Measurements from ENCODE around the gene BCAS4. TPM values are rescaled to one million over a fixed set of nuclear protein-coding genes. Genes with fewer than 3 reads are reported as not detected.

Gene BCAS4
- total RNA-seq, 1 experiment from 2014 or later: 34.8 TPM

DNA sequence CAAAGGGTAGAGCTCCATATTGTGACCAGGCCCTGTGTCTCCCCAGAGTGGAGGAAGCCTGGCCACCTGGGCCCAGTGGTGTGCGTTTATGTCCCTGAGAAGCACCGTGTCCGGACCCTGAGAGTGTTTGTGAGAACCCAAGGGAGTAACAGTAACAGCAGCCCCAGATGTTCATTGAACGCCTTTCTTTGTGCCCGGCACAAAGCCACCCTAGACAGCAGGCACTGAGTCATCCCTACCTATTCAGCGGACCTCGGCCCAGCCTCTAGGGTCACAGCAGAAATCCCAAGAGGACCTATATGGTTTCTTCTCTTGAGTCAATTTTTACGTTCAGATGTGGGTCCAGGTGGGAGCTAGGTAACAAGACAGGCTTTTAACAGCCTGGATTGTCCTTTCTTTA is 24.5 kb downstream of the BCAS4 start:
- DNase-seq (ENCODE audit: low read depth, low spot score) (no peak), ATAC-seq (no peak)
- Histone ChIP-seq H3K9me3 (ENCODE audit: control insufficient read depth, insufficient read depth, low read depth, low read length) (no peaks in the 10 kb centered on the region), H3K36me3 (ENCODE audit: control insufficient read depth, insufficient read depth, low read length) (no peaks in the 10 kb centered on the region), H3K4me3 (ENCODE audit: low read depth in 2 of 2, low read length in 2 of 2) (no peak overlapping the region), H3K4me1 (ENCODE audit: control insufficient read depth, insufficient read depth, low read length) (no peaks in the 10 kb centered on the region), H3K27me3 (ENCODE audit: control insufficient read depth, insufficient read depth, low read length) (no peaks in the 10 kb centered on the region), H3K27ac (ENCODE audit: low read length) (no peak overlapping the region)
- in situ Hi-C loops (cut with HindIII; ENCODE audit: low pct_unique_long_range_greater_than_20kb, low sequenced_read_pairs): no loop called here
- CTCF ChIA-PET: interaction anchor here (1.4 kb wide), 1 partner anchor 110 kb away, joined by 6 read pairs; no protein-coding TSS in a partner anchor
- TF ChIP-seq, protein P1, sequence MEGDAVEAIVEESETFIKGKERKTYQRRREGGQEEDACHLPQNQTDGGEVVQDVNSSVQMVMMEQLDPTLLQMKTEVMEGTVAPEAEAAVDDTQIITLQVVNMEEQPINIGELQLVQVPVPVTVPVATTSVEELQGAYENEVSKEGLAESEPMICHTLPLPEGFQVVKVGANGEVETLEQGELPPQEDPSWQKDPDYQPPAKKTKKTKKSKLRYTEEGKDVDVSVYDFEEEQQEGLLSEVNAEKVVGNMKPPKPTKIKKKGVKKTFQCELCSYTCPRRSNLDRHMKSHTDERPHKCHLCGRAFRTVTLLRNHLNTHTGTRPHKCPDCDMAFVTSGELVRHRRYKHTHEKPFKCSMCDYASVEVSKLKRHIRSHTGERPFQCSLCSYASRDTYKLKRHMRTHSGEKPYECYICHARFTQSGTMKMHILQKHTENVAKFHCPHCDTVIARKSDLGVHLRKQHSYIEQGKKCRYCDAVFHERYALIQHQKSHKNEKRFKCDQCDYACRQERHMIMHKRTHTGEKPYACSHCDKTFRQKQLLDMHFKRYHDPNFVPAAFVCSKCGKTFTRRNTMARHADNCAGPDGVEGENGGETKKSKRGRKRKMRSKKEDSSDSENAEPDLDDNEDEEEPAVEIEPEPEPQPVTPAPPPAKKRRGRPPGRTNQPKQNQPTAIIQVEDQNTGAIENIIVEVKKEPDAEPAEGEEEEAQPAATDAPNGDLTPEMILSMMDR (IDR thresholded peaks at IDR 0.05): no peak
- no peak for TF ChIP-seq SIN3A (IDR thresholded peaks at IDR 0.05; ENCODE audit: borderline replicate concordance, insufficient read depth, low read depth, low read length)
- no peak for TF ChIP-seq POLR2AphosphoS5 (IDR thresholded peaks at IDR 0.05; ENCODE audit: low read depth, low read length)
- TF ChIP-seq TCF7L2 (IDR thresholded peaks at IDR 0.05; ENCODE audit: low read depth, low read length): no peak
- TF ChIP-seq, protein P2, sequence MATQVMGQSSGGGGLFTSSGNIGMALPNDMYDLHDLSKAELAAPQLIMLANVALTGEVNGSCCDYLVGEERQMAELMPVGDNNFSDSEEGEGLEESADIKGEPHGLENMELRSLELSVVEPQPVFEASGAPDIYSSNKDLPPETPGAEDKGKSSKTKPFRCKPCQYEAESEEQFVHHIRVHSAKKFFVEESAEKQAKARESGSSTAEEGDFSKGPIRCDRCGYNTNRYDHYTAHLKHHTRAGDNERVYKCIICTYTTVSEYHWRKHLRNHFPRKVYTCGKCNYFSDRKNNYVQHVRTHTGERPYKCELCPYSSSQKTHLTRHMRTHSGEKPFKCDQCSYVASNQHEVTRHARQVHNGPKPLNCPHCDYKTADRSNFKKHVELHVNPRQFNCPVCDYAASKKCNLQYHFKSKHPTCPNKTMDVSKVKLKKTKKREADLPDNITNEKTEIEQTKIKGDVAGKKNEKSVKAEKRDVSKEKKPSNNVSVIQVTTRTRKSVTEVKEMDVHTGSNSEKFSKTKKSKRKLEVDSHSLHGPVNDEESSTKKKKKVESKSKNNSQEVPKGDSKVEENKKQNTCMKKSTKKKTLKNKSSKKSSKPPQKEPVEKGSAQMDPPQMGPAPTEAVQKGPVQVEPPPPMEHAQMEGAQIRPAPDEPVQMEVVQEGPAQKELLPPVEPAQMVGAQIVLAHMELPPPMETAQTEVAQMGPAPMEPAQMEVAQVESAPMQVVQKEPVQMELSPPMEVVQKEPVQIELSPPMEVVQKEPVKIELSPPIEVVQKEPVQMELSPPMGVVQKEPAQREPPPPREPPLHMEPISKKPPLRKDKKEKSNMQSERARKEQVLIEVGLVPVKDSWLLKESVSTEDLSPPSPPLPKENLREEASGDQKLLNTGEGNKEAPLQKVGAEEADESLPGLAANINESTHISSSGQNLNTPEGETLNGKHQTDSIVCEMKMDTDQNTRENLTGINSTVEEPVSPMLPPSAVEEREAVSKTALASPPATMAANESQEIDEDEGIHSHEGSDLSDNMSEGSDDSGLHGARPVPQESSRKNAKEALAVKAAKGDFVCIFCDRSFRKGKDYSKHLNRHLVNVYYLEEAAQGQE (IDR thresholded peaks at IDR 0.05; ENCODE audit: insufficient read depth in 1 of 2, low read depth in 2 of 2, low read length in 1 of 2): no peak
- POLR2A ChIA-PET: interaction anchor here (0.6 kb wide), 1 partner anchor 17 kb away, joined by 5 read pairs; no protein-coding TSS in a partner anchor
- TSS peak; percentile 66 for BruUV-seq (replicated peaks)
- intact Hi-C loops (cut with micrococcal nuclease; ENCODE audit: unreplicated experiment): no loop called here

DNA sequence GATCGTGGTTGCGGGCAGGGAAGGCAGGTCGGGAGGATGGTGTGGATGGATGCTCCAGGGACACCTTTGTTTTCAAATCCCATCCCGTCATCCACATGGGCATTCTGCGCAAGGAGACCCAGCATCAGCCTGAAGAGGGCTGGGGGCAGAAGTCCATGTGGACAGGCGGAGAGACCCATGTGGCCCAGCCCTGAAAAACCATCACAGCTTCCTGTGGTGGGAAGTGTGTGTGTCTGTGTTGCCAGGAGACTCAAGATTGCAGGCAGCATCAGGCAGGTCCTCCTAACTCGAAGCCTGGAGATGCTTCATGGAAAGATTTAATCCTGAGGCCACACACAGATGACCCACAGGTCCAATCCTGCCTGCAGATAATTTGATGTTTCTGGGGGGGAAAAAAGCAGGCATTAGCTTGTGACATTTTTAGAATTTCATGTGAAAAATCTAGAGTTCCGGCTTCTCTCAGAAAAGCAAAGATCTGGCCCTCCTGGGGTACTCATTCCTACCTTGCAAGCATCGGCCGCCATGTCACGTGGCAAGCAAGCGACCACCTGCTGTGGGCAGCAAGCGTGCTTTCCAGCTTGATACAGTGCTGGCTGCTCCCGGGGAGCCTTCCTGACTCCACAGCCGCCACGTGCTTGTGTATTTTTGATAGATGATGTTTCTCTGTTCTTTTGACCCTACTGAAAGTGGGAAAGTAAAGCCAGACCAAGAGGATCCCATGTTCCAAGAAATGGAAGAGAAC is 25.8 kb downstream of the BCAS4 start:
- no TSS peak for BruUV-seq (replicated peaks)
- H3K4me3 ChIP-seq (ENCODE audit: low read depth in 2 of 2, low read length in 2 of 2): no peak overlapping the region
- DNase-seq (ENCODE audit: low read depth, low spot score) (no peak), ATAC-seq (no peak)
- no peaks in the 10 kb centered on the region for H3K9me3 ChIP-seq (ENCODE audit: control insufficient read depth, insufficient read depth, low read depth, low read length)
- POLR2A ChIA-PET: interaction anchor here (0.6 kb wide), 1 partner anchor 125 kb away, joined by 3 read pairs; no protein-coding TSS in a partner anchor
- no peak overlapping the region for H3K27ac ChIP-seq (ENCODE audit: low read length)
- in situ Hi-C loops (cut with HindIII; ENCODE audit: low pct_unique_long_range_greater_than_20kb, low sequenced_read_pairs) (no loop called here), intact Hi-C loops (cut with micrococcal nuclease; ENCODE audit: unreplicated experiment) (no loop called here)
- H3K27me3 ChIP-seq (ENCODE audit: control insufficient read depth, insufficient read depth, low read length): no peaks in the 10 kb centered on the region
- no peaks in the 10 kb centered on the region for H3K4me1 ChIP-seq (ENCODE audit: control insufficient read depth, insufficient read depth, low read length)
- no peaks in the 10 kb centered on the region for H3K36me3 ChIP-seq (ENCODE audit: control insufficient read depth, insufficient read depth, low read length)
- TF ChIP-seq, protein P1 (IDR thresholded peaks at IDR 0.05): no peak
- TF ChIP-seq POLR2AphosphoS5 (IDR thresholded peaks at IDR 0.05; ENCODE audit: low read depth, low read length): no peak
- TF ChIP-seq, protein P2 (IDR thresholded peaks at IDR 0.05; ENCODE audit: insufficient read depth in 1 of 2, low read depth in 2 of 2, low read length in 1 of 2): no peak
- no peak for TF ChIP-seq TCF7L2 (IDR thresholded peaks at IDR 0.05; ENCODE audit: low read depth, low read length)
- TF ChIP-seq SIN3A (IDR thresholded peaks at IDR 0.05; ENCODE audit: borderline replicate concordance, insufficient read depth, low read depth, low read length): no peak
- CTCF ChIA-PET: no interaction called here

Data from Panc1 (cell line).